Activated effector memory CD4-positive, alpha-beta T cell treated with anti-CD3 and anti-CD28 coated beads, Interleukin-2, amount 50 U/mL, for 16 hours (primary cell): ENCODE results near the gene SPATA31D4.

Experiments used
- DNase-seq: peaks from one replicate; pipeline ENCODE4 v3.0.0-alpha.2; 2020

The SPATA31D4 gene

GRCh38 chr9:81968026-81968425 lies 39.8 kb downstream of the SPATA31D4 start:
- DNase-seq: no peak

DNA sequence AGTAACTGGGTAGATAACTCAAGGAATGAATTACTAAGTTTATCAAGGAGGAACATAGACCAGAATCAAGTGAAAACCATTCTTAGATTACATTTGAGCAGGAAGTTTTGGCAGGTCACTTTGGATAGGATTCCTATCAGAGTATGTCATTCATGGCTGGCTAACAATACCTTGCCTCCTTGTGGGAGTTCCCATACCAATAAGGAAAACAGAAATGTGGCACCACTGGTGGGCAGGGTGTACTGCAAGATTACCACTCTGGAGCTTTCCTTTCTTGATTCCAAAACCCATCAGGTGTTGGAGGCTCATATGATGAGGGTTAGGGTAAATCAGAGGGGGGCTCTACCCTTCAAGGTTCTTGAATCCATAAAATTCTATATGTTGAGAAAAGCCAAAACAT lies 41.7 kb downstream of the SPATA31D4 start:
- DNase-seq: no peak

DNA sequence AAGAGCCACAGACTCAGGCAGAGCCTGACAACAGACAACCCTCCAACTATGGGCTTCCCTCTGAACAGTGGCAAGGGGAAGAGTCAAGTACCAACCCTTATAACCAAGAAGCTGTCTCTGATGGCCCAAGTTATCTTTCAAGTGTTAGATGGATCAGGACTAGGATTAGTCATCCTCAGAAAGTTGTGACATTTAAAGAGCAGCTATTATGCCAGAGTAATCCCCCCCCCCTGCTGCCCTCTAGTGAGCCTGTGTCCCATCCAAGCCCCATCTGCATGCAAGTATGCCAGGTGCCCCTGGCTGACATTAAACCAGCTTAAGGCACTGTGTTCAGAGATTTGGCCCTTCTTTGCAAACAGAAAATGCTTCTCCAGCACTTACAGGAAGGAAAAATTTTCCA lies 43.5 kb downstream of the SPATA31D4 start:
- no peak for DNase-seq

- DNase-seq: no peak
These were observed 46.5 kb downstream of the SPATA31D4 start for GRCh38 chr9:81974764-81975163.

- no peak for DNase-seq
These were observed 48.1 kb downstream of the SPATA31D4 start for GRCh38 chr9:81976351-81976750.

DNA sequence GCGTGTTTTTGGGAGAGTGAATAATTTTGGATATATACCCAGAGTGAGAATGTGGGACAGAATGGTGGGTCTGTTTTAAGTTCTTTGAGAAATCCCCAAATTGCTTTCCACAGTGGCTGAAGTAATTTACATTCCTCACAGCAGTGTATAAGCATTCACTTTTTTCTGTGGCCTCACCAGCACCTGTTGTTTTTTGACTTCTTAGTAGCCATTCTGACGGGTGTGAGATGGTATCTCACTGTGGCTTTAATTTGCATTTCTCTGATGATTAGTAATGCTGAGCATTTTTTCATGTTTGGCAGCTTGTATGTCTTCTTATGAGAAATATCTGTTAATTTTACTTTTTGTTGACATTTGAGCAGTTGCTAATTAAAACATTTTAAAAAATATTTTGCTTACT lies 51.0 kb downstream of the SPATA31D4 start:
- DNase-seq: no peak

- DNase-seq: no peak
These were observed 52.3 kb downstream of the SPATA31D4 start for GRCh38 chr9:81980568-81980967.

DNA sequence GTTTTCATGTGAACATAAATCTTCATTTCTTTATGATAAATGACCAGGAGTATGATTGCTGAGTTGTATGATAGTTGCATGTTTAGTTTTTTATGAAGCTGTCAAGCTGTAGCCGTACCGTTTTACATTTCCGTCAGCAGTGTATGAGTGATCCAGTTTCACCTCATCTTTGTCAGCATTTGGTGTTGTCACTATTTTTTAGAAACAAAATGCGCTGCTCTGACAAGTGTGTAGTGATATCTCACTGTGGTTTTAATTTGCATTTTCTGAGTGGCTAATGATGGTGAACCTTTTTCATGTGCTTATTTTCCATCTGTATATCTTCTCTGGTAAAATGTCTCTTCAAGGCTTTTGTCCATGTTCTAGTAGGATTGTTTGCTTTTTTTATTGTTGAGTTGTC lies 53.7 kb downstream of the SPATA31D4 start:
- no peak for DNase-seq
